ENCODE data around the gene NKAIN1.

GRCh38 chr1:31231802-31232201 is 7.9 kb downstream of the NKAIN1 start:
- TF ChIP-seq TAF1 (IDR thresholded peaks at IDR 0.05; ENCODE audit: low read depth, low read length) (no peak), POLR2A (IDR thresholded peaks at IDR 0.05; ENCODE audit: low read depth, low read length) (no peak), SPI1 (IDR thresholded peaks at IDR 0.05; ENCODE audit: low read depth, low read length) (no peak), POLR2AphosphoS5 (IDR thresholded peaks at IDR 0.05; ENCODE audit: low read depth, low read length) (no peak), POU2F2 (IDR thresholded peaks at IDR 0.05; ENCODE audit: low read depth, low read length) (no peak), PAX5 (IDR thresholded peaks at IDR 0.05; ENCODE audit: insufficient read depth, low read length, severe bottlenecking) (no peak)
